DMS153 treated with DMSO at 0.1 percent for 48 hours (cell line): ENCODE data around the gene HOXA10.

Experiments used
- DNase-seq: peaks from one replicate; lab custom pipeline; 2025; ENCODE audit not compliant: unreplicated experiment; lab: John Stamatoyannopoulos, UW

The HOXA10 gene

GRCh38 chr7:27191833-27192545 lies 17.9 kb upstream of the HOXA10 start:
- no peak for DNase-seq

- DNase-seq, result no peak
Observed at GRCh38 chr7:27191161-27191731, 17.1 kb upstream of the HOXA10 start.

DNA sequence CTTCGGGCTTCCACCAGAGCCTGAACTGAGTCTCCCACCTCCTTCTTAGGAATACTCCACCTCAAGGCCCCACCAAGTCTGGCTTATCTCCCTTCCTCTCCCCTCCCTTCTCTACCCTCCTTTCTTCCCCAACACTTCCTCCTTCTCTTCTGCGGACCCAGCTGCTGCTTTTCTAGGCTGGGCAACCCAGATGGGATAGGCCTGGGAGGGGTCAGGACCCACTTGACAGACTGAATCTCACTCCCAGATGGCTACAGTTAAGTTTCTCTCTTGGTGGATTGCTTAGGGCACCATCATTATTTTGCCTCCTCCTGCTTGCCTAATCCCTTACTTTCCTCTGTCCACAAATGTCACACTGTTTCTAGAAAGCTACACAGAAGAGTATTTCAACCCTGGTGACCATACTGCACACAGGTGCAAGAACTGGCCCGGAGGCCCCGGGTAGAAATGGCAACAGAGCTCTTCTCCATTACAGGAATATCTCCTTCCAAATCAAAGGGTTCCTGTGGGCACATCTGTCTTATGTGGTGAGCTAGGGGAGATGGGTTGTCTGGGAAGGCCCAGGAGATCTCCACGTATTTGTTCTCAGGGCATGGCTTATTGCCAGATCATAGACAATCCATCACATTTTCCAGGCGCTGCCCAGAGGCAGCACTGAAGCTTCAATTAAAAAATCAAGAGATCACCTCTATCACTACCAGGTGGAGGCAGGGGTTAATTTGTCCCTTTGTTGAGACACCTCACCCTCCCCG lies 16.1 kb upstream of the HOXA10 start:
- DNase-seq, result no peak

DNA sequence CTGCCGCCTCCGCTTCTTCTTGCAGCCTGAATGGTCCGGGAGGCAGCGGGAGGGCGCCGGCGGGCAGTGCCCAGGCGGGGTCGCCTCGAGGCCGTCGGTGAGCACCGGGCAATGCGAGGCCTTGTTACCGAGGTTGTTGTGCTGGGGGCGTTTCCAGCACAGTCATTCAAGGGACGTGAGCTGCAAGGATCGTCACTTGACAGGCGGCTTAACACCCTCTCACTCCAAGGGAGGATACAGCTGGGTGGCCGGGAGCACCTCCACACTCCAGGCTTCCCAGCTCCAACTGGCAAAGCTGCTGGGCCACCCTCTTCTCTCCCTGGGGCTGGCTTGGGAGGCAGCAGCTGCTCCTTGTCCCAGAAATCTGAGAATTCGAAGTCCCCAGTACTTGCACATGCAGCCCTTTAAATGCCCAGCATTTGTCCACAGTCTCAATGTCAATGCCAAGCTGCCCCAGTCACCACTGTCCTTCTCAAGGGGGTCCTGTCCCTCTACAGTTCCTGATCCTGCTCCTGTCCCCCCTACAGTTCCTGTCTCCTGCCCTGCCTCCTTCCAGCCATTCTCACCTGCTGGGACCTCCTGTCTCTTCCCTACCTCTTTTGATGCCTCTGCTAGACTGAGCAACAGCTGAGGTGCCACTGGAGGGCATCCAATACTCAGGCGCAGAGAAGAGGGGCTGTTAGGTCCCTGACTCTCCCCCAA lies 15.3 kb upstream of the HOXA10 start:
- DNase-seq, result no peak

- DNase-seq, result peak; percentile 27
Observed at GRCh38 chr7:27188386-27189294, 14.5 kb upstream of the HOXA10 start.

DNA sequence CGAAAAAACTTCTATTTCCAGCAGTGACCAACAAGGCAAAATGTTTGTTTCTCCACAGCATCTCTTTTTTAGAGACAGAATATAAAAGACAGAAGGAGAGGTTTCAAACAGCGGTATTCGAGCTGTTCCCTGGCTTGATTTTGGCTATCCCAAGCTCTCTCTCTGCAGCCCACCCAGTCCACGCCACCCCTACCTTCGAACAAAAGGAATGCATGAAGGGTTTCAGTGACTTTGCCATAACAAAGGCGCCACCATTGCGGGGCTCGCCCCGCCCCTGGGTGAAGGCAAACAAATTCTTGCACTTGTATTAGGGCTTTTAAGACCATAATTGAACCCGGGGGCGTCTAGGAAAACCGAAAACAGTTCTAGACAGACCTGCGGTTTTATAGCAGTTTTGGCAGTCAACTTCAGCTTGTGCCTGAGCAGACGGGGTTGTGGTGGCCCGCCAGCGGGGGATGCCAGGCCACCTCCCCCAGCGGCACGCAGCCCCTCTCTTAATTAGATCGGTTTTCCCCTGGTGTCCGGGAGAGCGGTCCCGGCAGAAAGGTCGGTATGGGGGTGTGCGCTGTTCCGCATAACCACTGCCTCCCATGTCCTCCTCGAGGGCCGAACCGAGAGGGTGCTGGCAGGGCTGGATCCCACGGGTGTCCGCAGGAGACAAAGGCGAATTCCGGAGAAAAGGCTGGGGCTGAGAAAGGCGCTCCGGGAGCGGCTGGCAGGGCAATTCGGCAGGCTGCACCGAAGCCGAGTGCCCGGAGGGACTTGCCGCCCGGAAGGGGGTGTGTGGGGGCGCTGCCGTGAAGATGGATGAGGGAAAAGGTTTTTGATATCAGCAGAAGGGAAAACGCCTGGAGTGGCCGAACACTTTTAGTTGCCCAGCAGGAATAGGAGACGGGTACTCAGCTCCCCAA lies 13.6 kb upstream of the HOXA10 start:
- no peak for DNase-seq

- no peak for DNase-seq
Observed at GRCh38 chr7:27186668-27187474, 12.8 kb upstream of the HOXA10 start.

DNA sequence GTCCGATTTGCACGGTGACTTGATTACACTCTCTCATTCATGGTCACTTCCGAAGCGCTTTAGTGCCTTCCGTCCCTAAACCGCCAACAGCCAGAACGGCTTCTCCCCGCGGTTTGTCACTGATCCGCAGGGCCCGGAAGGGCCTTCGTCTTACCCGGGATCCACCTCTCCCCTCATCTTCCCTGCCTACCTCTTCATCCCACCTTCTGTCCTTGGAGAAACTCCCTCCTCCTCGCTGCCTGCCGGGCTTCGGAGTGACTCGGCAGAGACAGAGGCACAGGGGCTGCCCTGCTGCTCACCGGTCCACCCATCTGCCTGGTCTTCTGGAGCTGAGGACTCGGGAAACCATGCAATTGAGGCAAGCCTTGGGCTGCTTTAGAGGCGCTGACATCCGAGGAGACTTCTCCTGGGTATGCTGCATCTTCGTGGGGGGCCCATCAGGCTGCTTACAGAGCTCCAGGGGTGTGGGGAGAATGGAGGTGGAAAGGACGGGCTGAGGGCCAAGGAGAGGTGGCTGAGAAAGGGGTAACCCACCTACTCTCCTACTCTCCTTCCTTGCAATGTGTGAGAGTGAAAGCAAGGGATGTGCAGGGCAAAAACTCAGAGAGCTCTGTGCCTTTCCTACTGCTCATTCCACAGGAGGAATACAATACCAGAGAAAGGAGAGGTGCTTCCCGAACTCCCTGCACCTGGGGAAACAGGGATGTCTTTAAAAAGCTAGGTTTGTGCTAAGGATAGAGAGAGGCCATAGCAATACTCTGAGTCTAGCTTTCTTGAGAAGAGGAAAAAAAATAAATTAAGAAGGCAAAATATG lies 11.9 kb upstream of the HOXA10 start:
- DNase-seq, result no peak

DNA sequence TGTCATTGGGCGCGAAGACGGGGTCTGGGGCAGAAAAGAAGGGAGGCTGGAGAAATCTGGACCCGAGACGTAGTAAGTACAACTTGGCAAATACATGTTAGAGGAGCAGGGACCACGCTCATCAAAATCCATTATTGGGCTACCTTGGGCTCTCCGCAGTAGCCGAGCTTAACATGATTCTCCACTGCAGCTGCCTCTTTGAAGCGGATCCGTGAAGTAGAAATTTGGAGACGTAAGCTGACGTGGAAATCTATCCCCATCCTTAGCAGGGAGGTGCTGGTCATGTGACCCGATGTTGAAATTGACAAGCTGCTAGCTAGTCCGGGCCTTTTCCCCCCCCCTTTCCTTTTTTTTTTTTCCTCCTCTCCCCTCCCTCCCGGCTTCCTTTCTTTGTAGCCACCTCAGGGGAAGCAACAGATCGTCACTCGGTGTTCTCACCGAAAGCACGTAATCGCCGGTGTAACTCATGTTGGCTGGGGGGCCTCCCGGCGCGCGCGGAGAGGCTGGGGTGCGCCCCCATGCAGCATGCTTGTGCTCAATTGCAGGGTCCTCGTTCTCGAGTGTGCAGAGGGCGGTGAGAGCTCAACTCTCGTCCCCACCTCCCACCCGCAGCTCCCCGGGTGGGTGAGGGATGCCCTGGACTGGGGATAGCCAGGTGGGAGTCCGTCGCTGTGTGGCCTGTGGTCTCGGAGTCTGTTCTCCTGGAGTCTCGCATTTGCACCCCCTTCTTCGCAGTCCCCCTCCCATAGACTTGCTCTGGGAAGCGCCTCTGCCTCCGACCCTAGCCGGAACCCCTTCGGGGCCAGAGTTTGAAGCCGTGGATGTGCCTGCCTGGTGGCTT lies 11.1 kb upstream of the HOXA10 start, which contains the start of gene HOXA11:
Gene HOXA11 (minus strand): TSS at position 220 of the 841 bp plus-strand sequence. CDS start 88 bp downstream, at position 132.
- DNase-seq, result peak; percentile 54

DNA sequence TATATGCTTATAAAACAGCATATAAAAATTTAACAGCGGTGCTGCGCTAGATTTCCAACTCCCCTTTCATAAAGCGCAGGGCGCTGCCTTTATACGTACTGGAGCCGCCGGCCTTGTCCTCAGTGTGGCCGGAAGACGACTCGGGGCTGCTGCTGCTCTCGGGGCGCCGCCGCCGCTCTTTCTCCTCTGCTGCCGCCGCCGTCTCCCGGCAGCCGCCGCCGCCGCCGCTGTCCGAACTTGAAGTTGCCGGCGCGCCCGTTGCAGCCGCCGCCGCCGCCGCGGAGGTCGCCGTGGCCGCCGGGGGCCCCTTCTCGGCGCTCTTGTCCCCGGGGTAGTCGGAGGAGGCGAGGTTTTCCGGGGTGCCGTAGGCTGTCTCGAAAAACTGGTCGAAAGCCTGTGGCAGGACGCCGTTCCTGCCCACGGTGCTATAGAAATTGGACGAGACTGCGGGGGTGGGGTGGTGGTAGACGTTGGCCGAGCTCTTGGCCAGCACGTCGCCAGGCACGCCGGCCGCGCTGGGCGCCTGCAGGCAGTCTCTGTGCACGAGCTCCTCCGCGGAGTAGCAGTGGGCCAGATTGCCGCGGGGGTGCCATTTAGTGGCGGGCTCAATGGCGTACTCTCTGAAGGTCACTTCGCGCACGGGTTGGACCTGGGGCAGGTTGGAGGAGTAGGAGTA lies 10.4 kb upstream of the HOXA10 start:
- DNase-seq, result peak; percentile 50

GRCh38 chr7:27183682-27184336 lies 9.7 kb upstream of the HOXA10 start:
- peak; percentile 30 for DNase-seq

DNA sequence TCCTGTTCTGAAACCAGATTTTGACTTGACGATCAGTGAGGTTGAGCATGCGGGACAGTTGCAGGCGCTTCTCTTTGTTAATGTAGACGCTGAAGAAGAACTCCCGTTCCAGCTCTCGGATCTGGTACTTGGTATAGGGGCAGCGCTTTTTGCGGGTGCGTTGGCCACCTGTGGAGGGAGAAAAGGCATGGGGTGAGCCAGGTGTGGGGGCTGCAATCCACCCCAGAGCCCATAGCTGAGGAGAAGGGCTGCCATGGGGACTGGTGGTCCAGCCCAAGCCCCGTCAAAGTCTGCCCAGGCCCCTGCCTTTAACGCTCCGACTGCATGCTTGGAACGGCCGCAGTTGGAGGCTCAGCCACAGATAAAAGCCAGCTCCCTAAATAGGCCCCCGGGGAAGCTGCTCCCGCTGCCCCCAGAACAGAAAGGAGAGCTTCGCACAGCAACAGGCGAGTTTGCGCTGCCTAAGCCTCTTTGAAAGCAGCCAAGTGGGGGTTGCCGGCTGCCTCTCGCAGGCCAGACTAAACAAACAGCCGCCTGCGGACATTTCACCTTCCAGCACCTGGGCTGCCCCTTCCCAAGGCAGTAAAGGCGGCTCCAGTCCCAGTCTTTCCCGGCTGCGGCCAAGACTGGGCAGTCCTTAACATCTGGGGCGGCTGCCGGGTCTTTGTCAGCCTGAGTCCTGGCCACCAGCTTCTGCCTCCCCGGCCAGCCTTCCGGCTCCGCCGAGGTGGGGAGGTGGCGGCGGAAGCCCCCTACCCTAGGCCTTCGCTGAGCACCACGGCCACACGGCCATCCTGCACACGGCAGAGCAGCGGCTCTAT lies 9.0 kb upstream of the HOXA10 start:
- no peak for DNase-seq

DNA sequence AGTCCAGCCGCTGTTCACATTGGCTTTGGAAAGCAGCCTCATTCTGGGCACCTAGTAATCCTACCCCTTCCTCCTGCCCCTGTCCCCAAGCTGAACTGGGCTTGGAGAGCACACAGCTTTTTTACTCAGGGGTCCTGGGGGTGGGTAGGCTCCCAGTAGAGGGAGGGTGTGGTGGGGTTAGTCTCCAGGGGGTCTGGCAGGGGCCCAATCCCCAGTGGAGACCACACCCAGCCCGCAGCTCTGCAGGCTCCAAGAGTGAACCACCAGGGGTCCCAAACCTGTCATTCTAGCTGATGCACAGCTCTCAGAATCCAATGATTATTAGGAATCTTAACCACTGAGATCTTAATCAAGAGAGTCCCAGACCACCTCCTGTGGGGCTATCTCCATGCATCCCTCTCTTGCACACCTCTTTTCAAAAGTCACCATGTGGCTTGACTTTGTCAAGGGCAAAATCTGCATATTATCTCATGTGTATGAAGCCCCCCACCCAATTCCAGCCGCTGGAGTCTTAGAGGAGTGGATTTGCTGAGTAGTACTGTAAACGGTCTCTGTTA lies 8.2 kb upstream of the HOXA10 start:
- DNase-seq, result no peak

- no peak for DNase-seq
Observed at GRCh38 chr7:27181795-27182275, 7.7 kb upstream of the HOXA10 start.
